ENCODE measurements around the gene UBE2B.

GRCh38 chr5:134427540-134428041, 56.2 kb downstream of the UBE2B start:
- TF ChIP-seq CTCF (IDR thresholded peaks at IDR 0.05) (no peak), POLR2A (IDR thresholded peaks at IDR 0.05) (no peak)

Measured in Peyer's patch (tissue), 4 donors.